HepG2 (cell line): ENCODE results near the gene GRIK2. TPM values are rescaled to one million over a fixed set of nuclear protein-coding genes. Genes with fewer than 3 reads are reported as not detected.

Source experiments
- CEBPB ChIP-seq: IDR thresholded peaks from 2 replicates; pipeline ENCODE4 v1.6.1; 2011; ENCODE audit warnings: low read depth, low read length, improper control_type of control experiment, borderline replicate concordance
- CSRNP1 ChIP-seq: sonication (generic); formaldehyde crosslinking; IDR thresholded peaks from 2 replicates; pipeline ENCODE4 v1.8.1; 2023; ENCODE audit warnings: mild to moderate bottlenecking, missing genetic modification reagents
- FOXK1 ChIP-seq: sonication (generic); formaldehyde crosslinking; IDR thresholded peaks from 2 replicates; pipeline ENCODE4 v1.4.0; 2020; ENCODE audit warnings: low read depth, missing genetic modification reagents, borderline replicate concordance
- HOXA7 ChIP-seq: sonication (generic); formaldehyde crosslinking; IDR thresholded peaks from 2 replicates; pipeline ENCODE4 v1.8.1; 2022; ENCODE audit warnings: mild to moderate bottlenecking, missing genetic modification reagents, moderate library complexity
- NR2F2 ChIP-seq: IDR thresholded peaks from 2 replicates; pipeline ENCODE4 v1.6.1; 2012; ENCODE audit warnings: low read depth, inconsistent platforms, borderline replicate concordance
- PAX8 ChIP-seq: sonication (generic); formaldehyde crosslinking; IDR thresholded peaks from 2 replicates; pipeline ENCODE4 v1.8.0; 2022; ENCODE audit warnings: mild to moderate bottlenecking, missing genetic modification reagents, borderline replicate concordance
- PPARG ChIP-seq: conservative IDR thresholded peaks from 2 replicates; pipeline ENCODE4 v1.6.1; 2016; ENCODE audit warnings: missing biosample characterization, missing genetic modification reagents
- SIN3A ChIP-seq: IDR thresholded peaks from 2 replicates; pipeline ENCODE4 v1.6.1; 2011; ENCODE audit warnings: low read depth, mild to moderate bottlenecking, control low read depth, low read length, borderline replicate concordance
- SNAI1 ChIP-seq: sonication (generic); formaldehyde crosslinking; IDR thresholded peaks from 2 replicates; pipeline ENCODE4 v1.5.0; 2020; ENCODE audit warnings: mild to moderate bottlenecking, missing genetic modification reagents, borderline replicate concordance
- TAF1 ChIP-seq: sonication (generic); formaldehyde crosslinking; IDR thresholded peaks from 2 replicates; pipeline ENCODE4 v1.4.0; 2020; ENCODE audit warnings: missing genetic modification reagents
- TBL1XR1 ChIP-seq: fragments of 150-350 bp; IDR thresholded peaks from 2 replicates; pipeline ENCODE4 v1.6.1; 2014; ENCODE audit warnings: borderline replicate concordance, low read length; ENCODE audit not compliant: partially characterized antibody
- ZNF101 ChIP-seq: sonication (generic); formaldehyde crosslinking; IDR thresholded peaks from 2 replicates; pipeline ENCODE4 v1.4.0; 2020; ENCODE audit warnings: mild to moderate bottlenecking, low read depth, missing genetic modification reagents, borderline replicate concordance
- ZNF235 ChIP-seq: sonication (generic); formaldehyde crosslinking; IDR thresholded peaks from 2 replicates; pipeline ENCODE4 v1.8.1; 2023; ENCODE audit warnings: mild to moderate bottlenecking, missing genetic modification reagents, borderline replicate concordance
- ZNF253 ChIP-seq: sonication (generic); formaldehyde crosslinking; IDR thresholded peaks from 2 replicates; pipeline ENCODE4 v1.8.0; 2022; ENCODE audit warnings: mild to moderate bottlenecking, missing genetic modification reagents, borderline replicate concordance
- ZNF281 ChIP-seq: sonication (generic); formaldehyde crosslinking; IDR thresholded peaks from 2 replicates; pipeline ENCODE4 v1.4.0; 2020; ENCODE audit warnings: missing genetic modification reagents, borderline replicate concordance
- ZNF326 ChIP-seq: sonication (generic); formaldehyde crosslinking; IDR thresholded peaks from 2 replicates; pipeline ENCODE4 v1.4.0; 2020; ENCODE audit warnings: missing genetic modification reagents, borderline replicate concordance
- ZNF350 ChIP-seq: sonication (generic); formaldehyde crosslinking; IDR thresholded peaks from 2 replicates; pipeline ENCODE4 v1.4.0; 2020; ENCODE audit warnings: mild to moderate bottlenecking, low read depth, missing genetic modification reagents, borderline replicate concordance
- ZNF598 ChIP-seq: sonication (generic); formaldehyde crosslinking; IDR thresholded peaks from 2 replicates; pipeline ENCODE4 v1.5.1; 2020; ENCODE audit warnings: mild to moderate bottlenecking, missing genetic modification reagents, borderline replicate concordance
- ZNF713 ChIP-seq: sonication (generic); formaldehyde crosslinking; IDR thresholded peaks from 2 replicates; pipeline ENCODE4 v1.4.0; 2020; ENCODE audit warnings: mild to moderate bottlenecking, missing genetic modification reagents
- polyA plus RNA-seq, 8 experiments: library from polyadenylated mRNA; depleted of rRNA in 3 of 8; stranded (reverse) in 7 of 8; unstranded in 1 of 8; fragments of >200 nt; fragmentation: Illumina TruSeq in 4 of 8; extraction: Trizol in 4 of 8; gene quantifications; 2 replicates each; pipeline versions ENCODE4 v1.2.1 to v1.2.3, GENCODE V29; 2011 to 2016; ENCODE audit warnings: low read depth in 4 of 8, missing spikeins in 1 of 8, mixed read lengths in 1 of 8; ENCODE audit not compliant: insufficient read depth in 1 of 8
- total RNA-seq, 5 experiments: library from RNA; depleted of rRNA; stranded (reverse); fragments of >200 nt; fragmentation: Illumina TruSeq; extraction: Trizol; gene quantifications; 2 replicates each; pipeline ENCODE4 v1.2.3, GENCODE V29; 2016; ENCODE audit warnings: low read depth in 1 of 5
- TF ChIP-seq, protein P1 (sequence below): sonication (generic); formaldehyde crosslinking; IDR thresholded peaks from 2 replicates; pipeline ENCODE4 v1.9.0; 2021; ENCODE audit warnings: missing genetic modification reagents, borderline replicate concordance

GRIK2 gene
- total and polyA plus RNA-seq, 2 of the 13 experiments (the other 11 are each of a cell fraction or from before 2014, with no cell fraction given), result not detected

DNA sequence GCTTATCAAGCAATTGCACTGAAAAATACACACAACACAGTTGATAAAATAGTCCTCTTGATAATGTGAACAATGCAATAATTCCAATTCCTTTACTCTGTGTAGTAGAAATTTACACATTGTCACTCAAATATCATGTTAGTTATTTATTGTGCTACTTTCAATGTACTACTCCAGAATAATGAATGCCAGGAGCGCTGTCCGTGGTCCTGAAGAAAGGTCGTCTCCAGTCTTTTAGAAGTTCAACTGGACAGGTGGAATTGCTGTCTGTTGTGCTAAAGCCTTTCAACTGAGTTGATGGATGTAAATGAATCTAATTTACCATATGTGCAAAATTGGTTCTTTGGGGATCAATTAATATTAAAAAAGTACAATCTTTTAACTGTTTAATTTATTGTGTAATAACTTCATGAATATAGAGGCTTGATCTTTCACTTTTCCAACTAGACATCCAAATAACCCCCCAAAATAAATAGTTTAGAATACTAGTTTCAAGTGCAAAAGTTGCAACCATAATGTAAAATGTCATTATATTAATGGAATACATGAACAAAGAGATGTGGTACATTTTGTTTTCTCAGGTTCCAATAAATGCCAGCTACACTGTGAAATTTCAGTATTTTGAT is 3.2 kb downstream of the GRIK2 start (continued):
- TF ChIP-seq, protein P1, sequence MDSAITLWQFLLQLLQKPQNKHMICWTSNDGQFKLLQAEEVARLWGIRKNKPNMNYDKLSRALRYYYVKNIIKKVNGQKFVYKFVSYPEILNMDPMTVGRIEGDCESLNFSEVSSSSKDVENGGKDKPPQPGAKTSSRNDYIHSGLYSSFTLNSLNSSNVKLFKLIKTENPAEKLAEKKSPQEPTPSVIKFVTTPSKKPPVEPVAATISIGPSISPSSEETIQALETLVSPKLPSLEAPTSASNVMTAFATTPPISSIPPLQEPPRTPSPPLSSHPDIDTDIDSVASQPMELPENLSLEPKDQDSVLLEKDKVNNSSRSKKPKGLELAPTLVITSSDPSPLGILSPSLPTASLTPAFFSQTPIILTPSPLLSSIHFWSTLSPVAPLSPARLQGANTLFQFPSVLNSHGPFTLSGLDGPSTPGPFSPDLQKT (CRISPR knock-in tag), result no peak
- no peak for TF ChIP-seq ZNF253
- no peak for TF ChIP-seq PAX8 (CRISPR knock-in tag)
- peak; percentile 40; the same call in 1 of the 2 replicates for TF ChIP-seq ZNF281
- TF ChIP-seq ZNF101 (CRISPR knock-in tag), result no peak
- TF ChIP-seq HOXA7, result no peak
- TF ChIP-seq SNAI1 (CRISPR knock-in tag), result no peak
- 0 out of 2 replicates have a peak, but pooled peaks have one; percentile 33 for TF ChIP-seq PPARG (CRISPR knock-in tag)
- no peak for TF ChIP-seq ZNF235 (CRISPR knock-in tag)
- TF ChIP-seq SIN3A, result no peak
- TF ChIP-seq TBL1XR1, result no peak
- no peak for TF ChIP-seq ZNF350 (CRISPR knock-in tag)
- TF ChIP-seq NR2F2, result no peak
- no peak for TF ChIP-seq ZNF598
- no peak for TF ChIP-seq ZNF713 (CRISPR knock-in tag)
- peak; percentile 24; the same call in 1 of the 2 replicates for TF ChIP-seq FOXK1 (CRISPR knock-in tag)
- no peak for TF ChIP-seq TAF1 (CRISPR knock-in tag)
- no peak for TF ChIP-seq ZNF326 (CRISPR knock-in tag)
- TF ChIP-seq CEBPB, result no peak
- TF ChIP-seq CSRNP1, result no peak
